Measurements from ENCODE around the gene PTPRM. TPM values are rescaled to one million over a fixed set of nuclear protein-coding genes. Genes with fewer than 3 reads are reported as not detected.
"Not testable (repeated sequence)": the region's sequence is repeated elsewhere in the genome, so short reads cannot be mapped to it uniquely, and the experiment has no call there.

Gene PTPRM
- total RNA-seq, 1 donor from 2014 or later, result 32.3 TPM

- DNase-seq (ENCODE audit: low read depth in 2 of 2), result peak; percentile 1 to 70
Measured at GRCh38 chr18:8423051-8423557, 856.0 kb downstream of the PTPRM start.

- no peak for DNase-seq (ENCODE audit: low read depth in 2 of 2)
Measured at GRCh38 chr18:8424481-8424880, 857.4 kb downstream of the PTPRM start.

DNA sequence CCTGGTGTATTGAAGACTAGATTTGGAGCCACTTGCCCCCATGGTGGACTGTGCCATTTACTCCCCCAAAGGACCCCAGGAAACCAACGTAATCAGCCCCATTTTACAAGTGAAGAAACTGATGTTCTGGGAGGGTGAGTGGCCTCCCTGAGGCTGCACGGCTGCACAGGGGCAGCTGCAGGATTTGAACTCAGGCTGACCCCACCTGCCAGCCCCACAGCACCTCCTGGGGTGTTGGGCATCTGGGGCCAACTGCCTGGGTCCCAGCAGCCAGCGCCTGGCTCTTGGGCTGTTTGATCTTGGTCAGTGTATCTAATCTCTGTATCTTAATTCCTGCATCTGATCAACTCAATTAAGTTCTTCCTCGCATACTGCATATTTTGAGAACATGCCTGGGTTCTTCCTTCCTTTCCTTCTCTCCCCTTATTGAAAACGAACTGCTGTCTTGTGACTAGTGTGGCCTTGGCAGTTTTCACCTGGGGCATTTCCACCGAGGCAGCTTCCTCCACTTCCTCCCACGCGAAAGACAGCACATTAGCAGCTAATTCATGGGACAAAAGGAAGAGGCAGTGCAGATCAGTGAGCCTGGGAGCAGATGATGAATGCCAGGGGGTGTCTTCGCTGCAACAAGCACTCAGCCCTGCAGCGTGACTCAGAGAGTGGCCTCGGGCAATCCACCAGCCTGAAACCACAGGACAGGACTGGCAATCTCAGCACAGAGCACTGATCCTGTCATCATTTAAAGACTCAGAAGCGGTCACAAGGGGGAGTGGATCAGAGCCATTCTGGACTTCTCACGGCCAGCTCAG, 858.0 kb downstream of the PTPRM start:
- DNase-seq (ENCODE audit: low read depth in 2 of 2), result no peak

DNA sequence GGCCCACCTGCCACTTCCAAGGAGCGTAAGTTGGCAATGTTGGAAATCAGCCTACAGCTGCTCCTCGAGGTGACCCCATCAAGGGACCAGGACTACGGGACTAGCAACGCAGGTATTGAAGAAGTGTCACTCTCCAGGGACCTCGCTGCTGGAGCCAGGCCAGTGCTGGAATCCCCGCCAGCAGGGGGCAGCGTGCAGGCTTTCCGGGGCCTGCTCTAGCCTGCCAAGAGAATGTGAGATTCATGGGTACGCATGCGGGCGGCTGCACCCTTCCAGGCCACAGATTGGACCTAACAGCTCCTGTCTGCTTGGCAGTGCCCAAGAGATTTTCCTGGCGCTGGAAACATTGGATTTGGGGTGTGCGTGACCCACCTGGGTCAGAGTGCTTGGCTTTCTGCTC, 859.3 kb downstream of the PTPRM start:
- DNase-seq (ENCODE audit: low read depth in 2 of 2), result no peak

GRCh38 chr18:8427339-8427738, 860.2 kb downstream of the PTPRM start:
- DNase-seq (ENCODE audit: low read depth in 2 of 2), result no peak

GRCh38 chr18:8428951-8429350, 861.8 kb downstream of the PTPRM start:
- no peak for DNase-seq (ENCODE audit: low read depth in 2 of 2)

- no peak for DNase-seq (ENCODE audit: low read depth in 2 of 2)
Measured at GRCh38 chr18:8431036-8431435, 863.9 kb downstream of the PTPRM start.

- no peak for DNase-seq (ENCODE audit: low read depth in 2 of 2)
Measured at GRCh38 chr18:8433323-8433722, 866.2 kb downstream of the PTPRM start.

- no peak for DNase-seq (ENCODE audit: low read depth in 2 of 2)
Measured at GRCh38 chr18:8433771-8434170, 866.7 kb downstream of the PTPRM start.

DNA sequence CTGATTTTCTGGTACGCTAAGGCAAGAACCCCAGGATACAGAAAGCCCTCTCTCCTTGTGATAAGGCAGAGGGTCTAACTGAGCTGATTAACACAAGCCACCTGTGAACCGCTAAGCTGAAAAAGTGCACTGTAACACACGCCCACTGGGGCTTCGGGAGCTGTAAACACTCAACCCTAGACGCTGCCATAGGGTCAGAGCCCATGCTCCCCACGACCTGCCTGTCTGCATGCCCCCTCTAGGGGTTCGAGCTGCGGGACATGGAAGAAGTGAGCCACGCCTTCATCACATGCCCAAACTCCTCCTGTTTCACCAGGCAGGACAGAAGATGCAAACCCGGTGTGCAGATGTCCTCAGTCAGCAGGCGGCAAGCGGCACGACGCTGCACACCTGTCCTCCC, 868.3 kb downstream of the PTPRM start:
- DNase-seq (ENCODE audit: low read depth in 2 of 2), result no peak

DNA sequence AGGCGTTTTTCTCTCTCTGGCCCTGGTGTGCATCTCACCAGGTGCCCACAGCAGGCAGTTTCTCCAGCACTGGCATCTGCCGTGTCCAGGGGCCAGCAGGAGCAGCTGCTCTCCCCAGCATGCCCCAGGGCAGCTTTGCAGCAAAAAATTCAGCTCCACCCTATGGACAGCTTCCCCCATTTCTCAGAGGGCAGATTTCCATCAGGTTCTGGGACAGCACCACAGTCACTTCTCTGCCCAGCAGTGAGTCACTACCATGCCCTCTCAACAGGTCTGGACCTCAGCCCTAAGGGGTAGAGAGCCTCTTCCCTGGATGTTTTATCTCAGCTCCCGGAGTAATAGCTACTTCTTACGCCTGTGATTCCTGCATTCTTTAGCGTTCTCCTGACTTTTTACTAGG, 871.9 kb downstream of the PTPRM start:
- DNase-seq (ENCODE audit: low read depth in 2 of 2), result no peak

GRCh38 chr18:8443505-8443904, 876.4 kb downstream of the PTPRM start:
- DNase-seq (ENCODE audit: low read depth in 2 of 2), result no peak

DNA sequence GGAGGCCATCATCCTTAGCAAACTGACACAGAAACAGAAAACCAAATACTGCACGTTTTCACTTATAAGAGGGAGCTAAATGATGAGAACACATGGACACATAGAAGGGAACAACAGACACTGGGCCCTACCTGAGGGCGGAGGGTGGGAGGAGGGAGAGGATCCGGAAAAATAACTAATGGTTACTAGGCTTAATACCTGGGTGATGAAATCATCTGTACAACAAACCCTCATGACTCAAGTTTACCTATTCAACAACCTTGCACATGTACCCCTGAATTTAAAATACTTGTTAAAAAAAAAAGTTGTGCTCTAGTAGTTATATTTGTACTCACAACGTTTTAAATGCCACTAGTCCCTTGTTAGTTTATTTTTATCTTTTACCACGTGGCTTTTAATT, 879.8 kb downstream of the PTPRM start:
- not testable (repeated sequence) for DNase-seq (ENCODE audit: low read depth in 2 of 2)

DNA sequence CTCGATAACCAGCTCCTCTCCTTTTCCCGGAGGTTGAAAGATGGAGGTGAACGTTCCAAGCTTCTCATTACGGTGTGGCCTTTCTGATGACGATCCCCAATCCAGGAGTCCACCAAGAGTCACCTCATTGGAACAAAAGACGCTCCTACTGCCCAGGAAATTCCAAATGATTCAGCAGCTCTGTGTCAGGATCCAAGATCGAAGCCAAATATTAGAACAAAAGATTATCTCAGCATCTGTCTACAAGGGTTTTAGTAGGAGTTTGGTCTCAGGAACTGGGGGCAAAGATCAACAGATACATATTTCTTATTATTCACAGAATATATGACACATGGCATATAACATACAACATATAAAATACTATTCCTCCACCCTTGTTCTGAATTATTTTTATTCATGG, 881.0 kb downstream of the PTPRM start:
- DNase-seq (ENCODE audit: low read depth in 2 of 2), result peak in 1 of 2 donors; percentile 55

GRCh38 chr18:8450013-8450412, 882.9 kb downstream of the PTPRM start:
- peak in 1 of 2 donors; percentile 9 for DNase-seq (ENCODE audit: low read depth in 2 of 2)

- DNase-seq (ENCODE audit: low read depth in 2 of 2), result no peak
Measured at GRCh38 chr18:8450898-8451665, 884.0 kb downstream of the PTPRM start.

DNA sequence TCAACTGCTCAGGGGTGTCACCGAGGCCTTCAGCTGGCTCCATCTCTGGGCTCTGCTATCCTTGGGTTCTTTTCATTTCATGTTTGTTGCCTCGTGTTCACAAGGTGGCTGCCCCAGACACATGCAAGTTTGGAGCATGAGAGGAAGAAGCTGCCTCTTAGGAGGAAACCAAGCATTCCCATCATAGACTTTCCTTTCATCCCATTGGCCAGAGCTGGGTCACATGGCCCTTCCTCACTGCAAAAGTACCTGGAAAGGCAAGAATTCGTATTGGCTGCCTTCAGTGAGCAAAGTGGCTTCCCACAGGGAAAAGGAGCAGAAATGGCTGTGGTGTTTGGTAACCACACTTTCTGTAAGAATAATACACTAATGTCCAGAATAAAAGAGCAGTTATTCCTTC, 886.4 kb downstream of the PTPRM start:
- DNase-seq (ENCODE audit: low read depth in 2 of 2), result no peak

GRCh38 chr18:8454136-8454535, 887.0 kb downstream of the PTPRM start:
- no peak for DNase-seq (ENCODE audit: low read depth in 2 of 2)

GRCh38 chr18:8455661-8456614, 888.8 kb downstream of the PTPRM start:
- no peak for DNase-seq (ENCODE audit: low read depth in 2 of 2)

All from dermis microvascular lymphatic vessel endothelial cell (primary cell).